Ascending aorta (tissue), 2 donors: ENCODE results near the gene MVB12B. TPM values are rescaled to one million over a fixed set of nuclear protein-coding genes. Genes with fewer than 3 reads are reported as not detected.

Experiments used
- DNase-seq, 2 donors: peaks; one replicate each; pipeline ENCODE4 v3.0.0-alpha.2; 2019; ENCODE audit warnings: low spot score in 2 of 2
- H3K27ac ChIP-seq, 2 donors: fragments of 200-600 bp; sonication (generic); one replicate each; pipeline ENCODE4 v1.5.1; 2016 to 2017; ENCODE audit warnings: mild to moderate bottlenecking in 1 of 2
- H3K27me3 ChIP-seq: fragments of 200-600 bp; sonication (generic); one replicate; pipeline ENCODE4 v1.5.1; 2017
- H3K36me3 ChIP-seq, 2 donors: fragments of 200-600 bp; sonication (generic); one replicate each; pipeline ENCODE4 v1.5.1; 2016
- H3K4me1 ChIP-seq, 2 donors: fragments of 200-600 bp; sonication (generic); one replicate each; pipeline ENCODE4 v1.5.1; 2016 to 2017; ENCODE audit warnings: mild to moderate bottlenecking in 1 of 2
- H3K4me3 ChIP-seq, 2 donors: fragments of 200-600 bp; sonication (generic); one replicate each; pipeline ENCODE4 v1.5.1; 2016 to 2017; ENCODE audit warnings: mild to moderate bottlenecking in 1 of 2
- H3K9me3 ChIP-seq, 2 donors: fragments of 200-600 bp; sonication (generic); one replicate each; pipeline ENCODE4 v1.5.1; 2016
- intact Hi-C: fragments of 100-400 bp; cut with DNase I; formaldehyde crosslinking; loops from one replicate; pipeline ENCODE4 v1.15.1; 2023
- total RNA-seq: library from RNA; depleted of rRNA; stranded (reverse); fragments of >200 nt; gene quantifications from one replicate; pipeline ENCODE4 v1.1.0, GENCODE V29; 2016
- TF ChIP-seq, protein P1 (sequence below), 3 experiments: fragments of 200-600 bp in 2 of 3; fragments of 450-650 bp in 1 of 3; sonication (generic) in 2 of 3; IDR thresholded peaks; one replicate each; pipeline ENCODE4 v1.5.1; 2016 to 2019; ENCODE audit warnings: antibody characterized with exemption in 3 of 3, mild to moderate bottlenecking in 1 of 3, moderate library complexity in 1 of 3

Gene MVB12B
- total RNA-seq, 1 donor from 2014 or later: 9.4 TPM

DNA sequence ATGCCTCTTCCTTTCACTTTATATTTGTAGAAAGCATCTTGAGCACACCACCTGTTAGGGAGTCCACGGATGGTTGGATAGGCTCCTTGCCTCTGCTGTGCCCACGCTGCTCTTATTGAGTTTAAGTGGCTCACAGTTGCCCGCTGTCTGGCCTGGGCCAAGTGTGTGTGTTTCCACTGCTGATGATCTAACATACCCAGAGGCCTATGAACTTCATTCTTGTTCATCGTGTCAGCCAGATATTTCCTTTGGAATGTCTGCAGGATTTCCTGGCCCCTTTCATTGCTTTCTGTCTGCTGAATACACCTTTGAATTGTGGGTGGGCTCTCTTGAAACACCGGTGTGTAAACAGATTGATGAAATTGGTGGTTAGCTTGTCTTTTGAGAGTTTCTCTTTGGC is 46.6 kb downstream of the MVB12B start:
- Histone ChIP-seq H3K27ac (no peak overlapping the region), H3K9me3 (no peaks in the 10 kb centered on the region), H3K36me3 (no peaks in the 10 kb centered on the region), H3K27me3 (no peaks in the 10 kb centered on the region), H3K4me1 (no peaks in the 10 kb centered on the region), H3K4me3 (no peak overlapping the region)
- TF ChIP-seq, protein P1, sequence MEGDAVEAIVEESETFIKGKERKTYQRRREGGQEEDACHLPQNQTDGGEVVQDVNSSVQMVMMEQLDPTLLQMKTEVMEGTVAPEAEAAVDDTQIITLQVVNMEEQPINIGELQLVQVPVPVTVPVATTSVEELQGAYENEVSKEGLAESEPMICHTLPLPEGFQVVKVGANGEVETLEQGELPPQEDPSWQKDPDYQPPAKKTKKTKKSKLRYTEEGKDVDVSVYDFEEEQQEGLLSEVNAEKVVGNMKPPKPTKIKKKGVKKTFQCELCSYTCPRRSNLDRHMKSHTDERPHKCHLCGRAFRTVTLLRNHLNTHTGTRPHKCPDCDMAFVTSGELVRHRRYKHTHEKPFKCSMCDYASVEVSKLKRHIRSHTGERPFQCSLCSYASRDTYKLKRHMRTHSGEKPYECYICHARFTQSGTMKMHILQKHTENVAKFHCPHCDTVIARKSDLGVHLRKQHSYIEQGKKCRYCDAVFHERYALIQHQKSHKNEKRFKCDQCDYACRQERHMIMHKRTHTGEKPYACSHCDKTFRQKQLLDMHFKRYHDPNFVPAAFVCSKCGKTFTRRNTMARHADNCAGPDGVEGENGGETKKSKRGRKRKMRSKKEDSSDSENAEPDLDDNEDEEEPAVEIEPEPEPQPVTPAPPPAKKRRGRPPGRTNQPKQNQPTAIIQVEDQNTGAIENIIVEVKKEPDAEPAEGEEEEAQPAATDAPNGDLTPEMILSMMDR (IDR thresholded peaks at IDR 0.05): no peak
- no peak for DNase-seq
- intact Hi-C loops: no loop called here

DNA sequence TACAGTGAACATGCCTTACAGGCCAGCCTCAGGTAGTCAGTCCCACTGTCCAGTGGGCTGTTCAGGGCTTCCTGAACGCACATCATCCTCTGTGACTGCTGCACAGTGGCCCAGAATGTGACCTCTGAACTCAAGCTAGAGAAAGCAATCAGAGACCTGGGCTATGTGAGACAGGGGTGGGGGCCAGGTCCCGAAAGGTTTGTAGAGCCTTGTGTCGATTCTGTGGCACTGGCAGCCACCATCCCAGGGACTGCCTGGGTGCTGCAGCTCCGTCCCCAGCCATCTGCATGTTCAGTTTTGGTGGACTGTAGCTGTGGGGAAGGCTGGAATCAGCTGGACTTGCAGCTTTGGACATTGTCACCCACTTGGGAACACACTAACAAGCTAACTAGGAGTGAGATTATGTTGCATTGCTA is 47.7 kb downstream of the MVB12B start:
- no peak for DNase-seq
- no peaks in the 10 kb centered on the region for H3K9me3 ChIP-seq
- no peak overlapping the region for H3K27ac ChIP-seq
- H3K36me3 ChIP-seq: no peaks in the 10 kb centered on the region
- TF ChIP-seq, protein P1 (IDR thresholded peaks at IDR 0.05): no peak
- H3K27me3 ChIP-seq: no peaks in the 10 kb centered on the region
- no peak overlapping the region for H3K4me3 ChIP-seq
- intact Hi-C loops: no loop called here
- H3K4me1 ChIP-seq: no peaks in the 10 kb centered on the region

DNA sequence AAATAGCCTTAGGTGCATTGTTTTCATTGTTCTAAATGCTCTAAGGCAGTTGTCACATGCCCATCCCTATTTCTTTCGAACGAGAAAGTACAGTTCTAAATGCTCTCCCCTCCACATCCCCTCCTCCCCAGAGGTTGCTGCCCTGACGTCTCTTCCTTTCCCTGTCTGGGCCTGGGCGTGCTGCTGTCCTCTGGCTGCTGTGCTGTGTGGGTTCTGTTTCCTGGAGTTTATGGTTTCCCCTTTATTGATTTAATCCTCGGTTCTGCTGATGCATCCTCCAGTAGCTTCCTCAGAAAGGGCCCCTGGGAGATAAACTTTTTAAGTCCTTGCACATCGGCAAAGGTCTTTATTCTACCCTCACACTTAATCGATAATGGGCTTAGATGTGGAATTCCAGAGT is 48.8 kb downstream of the MVB12B start:
- Histone ChIP-seq H3K4me3 (no peak overlapping the region), H3K27me3 (no peaks in the 10 kb centered on the region), H3K4me1 (no peaks in the 10 kb centered on the region), H3K9me3 (no peaks in the 10 kb centered on the region), H3K36me3 (no peaks in the 10 kb centered on the region), H3K27ac (no peak overlapping the region)
- TF ChIP-seq, protein P1 (IDR thresholded peaks at IDR 0.05): no peak
- intact Hi-C loops: no loop called here
- DNase-seq: no peak

DNA sequence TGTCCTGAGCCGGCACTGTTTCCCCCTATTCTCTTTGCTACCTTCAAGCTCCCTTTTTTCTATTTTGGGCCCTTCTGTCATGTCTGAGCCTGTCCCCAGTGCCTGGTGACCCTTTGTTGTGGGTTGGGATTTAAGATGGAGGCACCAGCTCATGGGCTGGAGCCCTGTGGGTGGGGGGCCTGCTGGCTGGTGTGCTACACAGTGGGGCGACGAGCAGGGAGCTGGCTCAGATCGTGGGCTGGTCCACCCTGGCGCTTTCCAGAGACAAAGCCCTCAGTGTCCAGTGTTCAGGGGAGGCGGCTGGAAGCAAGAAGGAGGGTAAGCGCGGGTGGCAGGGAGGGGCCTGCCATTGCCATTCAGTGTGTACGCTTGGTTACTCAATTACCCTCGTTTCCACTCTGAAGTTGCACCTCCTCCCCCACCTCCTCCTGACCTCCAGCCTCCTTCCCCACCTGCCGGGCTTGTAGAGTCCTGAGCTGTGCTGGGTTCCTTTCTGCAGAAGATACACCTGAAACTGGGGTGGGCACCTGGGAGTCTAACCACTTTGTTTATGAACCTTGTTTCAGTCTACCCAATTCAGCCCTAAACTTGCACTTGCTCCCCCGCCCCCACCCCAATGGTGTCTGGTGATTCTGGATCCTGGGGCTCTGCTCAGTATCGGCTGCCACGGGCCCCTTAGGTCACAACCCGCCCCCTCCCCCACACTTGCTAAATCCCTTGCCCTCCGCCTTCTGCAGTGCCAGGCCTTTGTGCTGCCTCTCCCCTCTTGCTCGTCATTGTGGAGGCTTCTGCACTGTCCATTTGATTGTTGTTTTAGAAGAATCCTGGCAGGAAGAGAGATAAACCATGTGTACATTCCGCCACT is 49.9 kb downstream of the MVB12B start:
- Histone ChIP-seq H3K4me3 (no peak overlapping the region), H3K9me3 (no peaks in the 10 kb centered on the region), H3K27me3 (no peaks in the 10 kb centered on the region), H3K36me3 (peaks cover 0 to 3% of the 10 kb centered on the region in 2 donors), H3K4me1 (no peaks in the 10 kb centered on the region), H3K27ac (no peak overlapping the region)
- TF ChIP-seq, protein P1 (IDR thresholded peaks at IDR 0.05): no peak
- no peak for DNase-seq
- intact Hi-C loops: no loop called here

DNA sequence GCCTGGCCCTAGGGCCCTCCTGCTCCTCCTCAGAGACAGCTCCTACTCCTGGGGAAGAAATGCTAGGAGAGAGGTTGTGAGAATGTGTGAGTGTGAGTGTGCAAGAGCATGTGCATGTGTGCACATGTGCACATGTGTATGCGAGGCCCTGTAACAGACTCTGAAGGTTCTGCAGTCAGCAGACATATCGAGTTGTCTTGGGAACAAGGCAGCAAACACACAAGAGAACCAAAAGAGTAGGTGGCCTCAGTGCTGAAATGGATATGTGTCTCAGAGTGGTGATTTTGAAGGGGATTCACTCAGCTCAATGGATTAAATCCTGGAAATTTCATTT is 50.5 kb downstream of the MVB12B start:
- Histone ChIP-seq H3K36me3 (peaks cover 0 to 4% of the 10 kb centered on the region in 2 donors), H3K9me3 (no peaks in the 10 kb centered on the region), H3K27ac (no peak overlapping the region), H3K4me1 (no peaks in the 10 kb centered on the region), H3K27me3 (no peaks in the 10 kb centered on the region), H3K4me3 (no peak overlapping the region)
- TF ChIP-seq, protein P1 (IDR thresholded peaks at IDR 0.05): no peak
- intact Hi-C loops: no loop called here
- DNase-seq: no peak
